Neural cell (in vitro differentiated cells): ENCODE results near the gene TSGA10IP.

Experiments used
- CTCF ChIP-seq: fragments of 450-650 bp; IDR thresholded peaks from 2 replicates; pipeline ENCODE4 v1.5.1; 2014; ENCODE audit warnings: antibody characterized with exemption, mild to moderate bottlenecking, moderate library complexity; ENCODE audit not compliant: poor library complexity, severe bottlenecking
- EP300 ChIP-seq: fragments of 450-650 bp; conservative IDR thresholded peaks from 2 replicates; pipeline ENCODE4 v1.6.1; 2014; ENCODE audit warnings: antibody characterized with exemption, mild to moderate bottlenecking, moderate library complexity; ENCODE audit not compliant: poor library complexity, severe bottlenecking
- EZH2 ChIP-seq: fragments of 200-600, 300-800 bp; shearing (Covaris generic), sonication (generic); IDR thresholded peaks from 2 replicates; pipeline ENCODE4 v1.6.1; 2014; ENCODE audit warnings: antibody characterized with exemption, low read length, borderline replicate concordance, mild to moderate bottlenecking; ENCODE audit not compliant: insufficient read depth, poor library complexity, severe bottlenecking
- MXI1 ChIP-seq: fragments of 450-650 bp; conservative IDR thresholded peaks from 2 replicates; pipeline ENCODE4 v1.6.1; 2014; ENCODE audit warnings: antibody characterized with exemption, mild to moderate bottlenecking; ENCODE audit not compliant: poor library complexity, severe bottlenecking
- POLR2AphosphoS5 ChIP-seq: IDR thresholded peaks from 2 replicates; pipeline ENCODE4 v1.6.1; 2012
- RAD21 ChIP-seq: fragments of 450-650 bp; conservative IDR thresholded peaks from 2 replicates; pipeline ENCODE4 v1.6.1; 2014; ENCODE audit warnings: antibody characterized with exemption, mild to moderate bottlenecking, moderate library complexity
- REST ChIP-seq: IDR thresholded peaks from 2 replicates; pipeline ENCODE4 v1.6.1; 2012; ENCODE audit warnings: borderline replicate concordance
- SMC3 ChIP-seq: fragments of 450-650 bp; conservative IDR thresholded peaks from 2 replicates; pipeline ENCODE4 v1.6.1; 2014; ENCODE audit warnings: antibody characterized with exemption, mild to moderate bottlenecking, moderate library complexity; ENCODE audit not compliant: poor library complexity
- TAF1 ChIP-seq: IDR thresholded peaks from 2 replicates; pipeline ENCODE4 v1.6.1; 2012; ENCODE audit warnings: low read depth

GRCh38 chr11:65932558-65932919 is 12.7 kb upstream of the TSGA10IP start:
- TF ChIP-seq POLR2AphosphoS5 = no peak
- no peak for TF ChIP-seq REST
- no peak for TF ChIP-seq CTCF
- TF ChIP-seq MXI1 = no peak
- no peak for TF ChIP-seq RAD21
- TF ChIP-seq EP300 = no peak
- TF ChIP-seq SMC3 = no peak
- no peak for TF ChIP-seq EZH2
- TF ChIP-seq TAF1 = no peak
